ENCODE data around the gene ARL15.

GRCh38 chr5:54325610-54326311 lies 15.4 kb upstream of the ARL15 start:
- TF ChIP-seq GATA3 (IDR thresholded peaks at IDR 0.05; ENCODE audit: low read depth, low read length) (no peak), GATA2 (IDR thresholded peaks at IDR 0.05; ENCODE audit: low read depth, low read length) (no peak)

Measured in SH-SY5Y (cell line).